Pulmonary artery endothelial cell (primary cell): ENCODE results near the gene CEACAM7. TPM values are rescaled to one million over a fixed set of nuclear protein-coding genes. Genes with fewer than 3 reads are reported as not detected.

Source experiments
- DNase-seq: peaks from one replicate; pipeline ENCODE4 v3.0.0-alpha.2; 2011; ENCODE audit warnings: low read depth, low spot score
- total RNA-seq: library from RNA; depleted of rRNA; stranded (reverse); fragments of >200 nt; gene quantifications from 2 replicates; pipeline ENCODE4 v1.2.3, GENCODE V29; 2014

Gene CEACAM7
- total RNA-seq, 1 donor from 2014 or later = not detected

- DNase-seq = no peak
These were observed 12.5 kb upstream of the CEACAM7 start for GRCh38 chr19:41700381-41701195.

GRCh38 chr19:41699968-41700323 lies 11.9 kb upstream of the CEACAM7 start:
- no peak for DNase-seq

GRCh38 chr19:41699231-41699967 lies 11.3 kb upstream of the CEACAM7 start:
- DNase-seq = no peak

GRCh38 chr19:41698746-41699230 lies 10.7 kb upstream of the CEACAM7 start:
- no peak for DNase-seq

GRCh38 chr19:41697198-41697855 lies 9.3 kb upstream of the CEACAM7 start:
- no peak for DNase-seq

GRCh38 chr19:41696402-41697197 lies 8.5 kb upstream of the CEACAM7 start:
- no peak for DNase-seq

- no peak for DNase-seq
These were observed 7.7 kb upstream of the CEACAM7 start for GRCh38 chr19:41695745-41696144.

GRCh38 chr19:41694831-41695635 lies 7.0 kb upstream of the CEACAM7 start:
- no peak for DNase-seq

- DNase-seq = no peak
These were observed 6.1 kb upstream of the CEACAM7 start for GRCh38 chr19:41694196-41694595.

- no peak for DNase-seq
These were observed 3.3 kb upstream of the CEACAM7 start for GRCh38 chr19:41691268-41691970.

GRCh38 chr19:41690801-41691065 lies 2.7 kb upstream of the CEACAM7 start:
- no peak for DNase-seq

GRCh38 chr19:41689993-41690800 lies 2.1 kb upstream of the CEACAM7 start:
- DNase-seq = no peak

- DNase-seq = no peak
These were observed 617 bp upstream of the CEACAM7 start for GRCh38 chr19:41688687-41689086.

GRCh38 chr19:41687419-41687818 lies 651 bp downstream of the CEACAM7 start:
- DNase-seq = no peak

GRCh38 chr19:41682437-41682836 lies 5.6 kb downstream of the CEACAM7 start:
- DNase-seq = no peak

GRCh38 chr19:41671486-41671885 lies 16.6 kb downstream of the CEACAM7 start:
- no peak for DNase-seq

GRCh38 chr19:41670755-41671154 lies 17.3 kb downstream of the CEACAM7 start:
- no peak for DNase-seq

GRCh38 chr19:41668315-41668714 lies 19.8 kb downstream of the CEACAM7 start:
- DNase-seq = no peak

GRCh38 chr19:41666075-41666474 lies 22.0 kb downstream of the CEACAM7 start:
- no peak for DNase-seq
